Peyer's patch (tissue), 4 donors: ENCODE results near the gene MAP7D3.

Source experiments
- CTCF ChIP-seq, 6 experiments: fragments of 450-650 bp in 4 of 6; fragments of 200-600 bp in 2 of 6; sonication (generic) in 1 of 6; IDR thresholded peaks; one replicate each; pipeline ENCODE4 v1.5.1; 2017 to 2019; ENCODE audit warnings: antibody characterized with exemption in 6 of 6, mild to moderate bottlenecking in 3 of 6, moderate library complexity in 1 of 6
- POLR2A ChIP-seq, 2 donors: fragments of 450-650 bp; IDR thresholded peaks; one replicate each; pipeline ENCODE4 v1.5.1; 2017; ENCODE audit warnings: antibody characterized with exemption in 2 of 2, mild to moderate bottlenecking in 2 of 2, moderate library complexity in 2 of 2

DNA sequence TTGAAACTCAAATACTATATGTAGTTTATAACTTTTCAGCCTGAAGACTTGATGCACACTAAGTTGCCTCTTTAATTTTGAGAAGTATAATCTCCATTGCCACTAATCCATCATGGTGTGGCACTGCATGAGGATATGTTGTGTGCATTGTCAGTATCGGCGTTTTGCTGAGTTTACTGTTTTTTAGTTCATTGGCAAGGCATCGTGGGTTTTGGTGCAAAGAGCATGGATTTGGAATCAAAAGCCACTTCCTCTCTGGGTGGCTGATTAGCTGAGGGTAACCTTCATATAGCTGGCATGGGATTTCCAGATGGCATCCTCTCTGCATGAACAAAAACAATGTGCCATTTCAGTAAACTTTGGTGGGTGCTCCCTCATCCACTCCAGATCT, 65.2 kb downstream of the MAP7D3 start:
- TF ChIP-seq CTCF (IDR thresholded peaks at IDR 0.05) (no peak), POLR2A (IDR thresholded peaks at IDR 0.05) (no peak)
